Loucy (cell line): ENCODE data around the gene SNX24.

Source experiments
- EZH2phosphoT487 ChIP-seq: fragments of 200-600 bp; IDR thresholded peaks from 2 replicates; pipeline ENCODE4 v1.6.1; 2018; ENCODE audit warnings: antibody characterized with exemption, mild to moderate bottlenecking, moderate library complexity, borderline replicate concordance
- TF ChIP-seq, protein P1 (sequence below): fragments of 200-600 bp; sonication (generic); conservative IDR thresholded peaks from 2 replicates; pipeline ENCODE4 v1.5.1; 2014; ENCODE audit warnings: mild to moderate bottlenecking, antibody characterized with exemption, low read length

DNA sequence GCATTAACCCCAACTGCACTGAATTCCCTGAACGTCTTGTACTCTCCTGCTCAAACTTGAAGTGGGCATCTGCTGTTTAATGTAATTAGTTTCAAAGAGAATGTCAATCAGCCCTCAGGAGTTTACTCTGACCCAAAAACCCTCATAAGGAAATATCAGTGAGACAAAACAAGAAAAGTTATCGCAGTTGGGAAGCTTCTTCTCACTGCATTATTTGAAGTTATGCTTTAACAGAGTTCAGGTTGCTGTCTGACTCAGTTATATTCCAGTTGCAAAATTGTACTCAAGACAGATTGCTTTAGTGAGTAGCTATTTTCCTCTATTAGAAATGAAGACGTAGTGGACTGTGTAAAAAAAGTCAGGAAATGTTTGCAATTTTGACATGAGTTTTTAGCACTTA is 139.0 kb downstream of the SNX24 start:
- TF ChIP-seq, protein P1, sequence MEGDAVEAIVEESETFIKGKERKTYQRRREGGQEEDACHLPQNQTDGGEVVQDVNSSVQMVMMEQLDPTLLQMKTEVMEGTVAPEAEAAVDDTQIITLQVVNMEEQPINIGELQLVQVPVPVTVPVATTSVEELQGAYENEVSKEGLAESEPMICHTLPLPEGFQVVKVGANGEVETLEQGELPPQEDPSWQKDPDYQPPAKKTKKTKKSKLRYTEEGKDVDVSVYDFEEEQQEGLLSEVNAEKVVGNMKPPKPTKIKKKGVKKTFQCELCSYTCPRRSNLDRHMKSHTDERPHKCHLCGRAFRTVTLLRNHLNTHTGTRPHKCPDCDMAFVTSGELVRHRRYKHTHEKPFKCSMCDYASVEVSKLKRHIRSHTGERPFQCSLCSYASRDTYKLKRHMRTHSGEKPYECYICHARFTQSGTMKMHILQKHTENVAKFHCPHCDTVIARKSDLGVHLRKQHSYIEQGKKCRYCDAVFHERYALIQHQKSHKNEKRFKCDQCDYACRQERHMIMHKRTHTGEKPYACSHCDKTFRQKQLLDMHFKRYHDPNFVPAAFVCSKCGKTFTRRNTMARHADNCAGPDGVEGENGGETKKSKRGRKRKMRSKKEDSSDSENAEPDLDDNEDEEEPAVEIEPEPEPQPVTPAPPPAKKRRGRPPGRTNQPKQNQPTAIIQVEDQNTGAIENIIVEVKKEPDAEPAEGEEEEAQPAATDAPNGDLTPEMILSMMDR = no peak
- no peak for TF ChIP-seq EZH2phosphoT487
